Measurements from ENCODE around the gene POLA2. TPM values are rescaled to one million over a fixed set of nuclear protein-coding genes. Genes with fewer than 3 reads are reported as not detected.

POLA2 gene
- total RNA-seq, 1 experiment from 2014 or later: 37.7 TPM

- Histone ChIP-seq H3K9ac (ENCODE audit: extremely low read depth, insufficient read length, low read length) (no peak overlapping the region), H4K5ac (ENCODE audit: insufficient read length, low read depth, low read length) (no peak overlapping the region)
- no peaks in the 10 kb centered on the region for H3K27me3 Mint-ChIP-seq (ENCODE audit: low read depth)
These were observed 36.4 kb downstream of the POLA2 start for GRCh38 chr11:65298131-65298535.

More at GRCh38 chr11:65298131-65298535, 36.4 kb downstream of the POLA2 start:
- H3K23ac ChIP-seq (ENCODE audit: insufficient read length, low read depth, low read length): no peak overlapping the region
- Mint-ChIP-seq H3K4me3 (no peak overlapping the region), H3K27ac (no peak overlapping the region; a peak in 1 of 7 replicates), H3K9me3 (no peaks in the 10 kb centered on the region), H3K36me3 (ENCODE audit: insufficient read depth in 1 of 3, low read depth in 3 of 3) (peaks cover 26 to 65% (median 54%) of the 10 kb centered on the region in 3 experiments; a peak in 6 of 7 replicates), H3K4me1 (peaks cover 13 to 21% of the 10 kb centered on the region in 2 experiments)
- no peaks in the 10 kb centered on the region for H3K27me3 ChIP-seq (ENCODE audit: insufficient read depth, low read length)
- H3K23me2 ChIP-seq (ENCODE audit: insufficient read length, low read depth, low read length, poor library complexity, severe bottlenecking): no peaks in the 10 kb centered on the region
- H2BK5ac ChIP-seq (ENCODE audit: insufficient read length, low read length): no peak overlapping the region
- H2BK12ac ChIP-seq (ENCODE audit: insufficient read length, low read depth, low read length): no peak overlapping the region
- no CpG with 5 or more reads among the region's 8 CpGs for WGBS (ENCODE audit: extremely low coverage, insufficient read length, low lambda C conversion rate)
- H3K9me3 ChIP-seq (ENCODE audit: control insufficient read depth, low read depth, low read length): no peaks in the 10 kb centered on the region
- no peak overlapping the region for H3K14ac ChIP-seq (ENCODE audit: insufficient read depth, low read length)
- no peak overlapping the region for H3K18ac ChIP-seq (ENCODE audit: insufficient read length, low read depth, low read length)
- no peak overlapping the region for H2BK120ac ChIP-seq (ENCODE audit: low read depth, low read length, poor library complexity, severe bottlenecking)
- no peak overlapping the region for H3K27ac ChIP-seq (ENCODE audit: insufficient read length, low read depth, low read length)
- H3K79me1 ChIP-seq (ENCODE audit: insufficient read depth, low read depth, low read length, poor library complexity, severe bottlenecking): no peaks in the 10 kb centered on the region
- H3K79me2 ChIP-seq (ENCODE audit: insufficient read depth, low read length): no peaks in the 10 kb centered on the region
- no peak overlapping the region for H4K91ac ChIP-seq (ENCODE audit: insufficient read length, low read depth, low read length)
- DNase-seq: no peak
- H3T11ph ChIP-seq (ENCODE audit: low read length): no peak overlapping the region
- TF ChIP-seq CTCF (conservative IDR thresholded peaks at IDR 0.05): no peak
- no peak overlapping the region for H2BK20ac ChIP-seq (ENCODE audit: low read depth, low read length, poor library complexity, severe bottlenecking)
- H2BK15ac ChIP-seq (ENCODE audit: low read depth, low read length): no peak overlapping the region
- no peak overlapping the region for H3K56ac ChIP-seq (ENCODE audit: insufficient read length, low read depth, low read length)
- no peak overlapping the region for H2AFZ ChIP-seq (ENCODE audit: low read length)
- no peaks in the 10 kb centered on the region for H4K20me1 ChIP-seq (ENCODE audit: control insufficient read depth, insufficient read depth, insufficient read length)
- H3K4ac ChIP-seq (ENCODE audit: low read depth, low read length): no peak overlapping the region
- no peak overlapping the region for H3K4me2 ChIP-seq (ENCODE audit: insufficient read depth, insufficient read length, low read length)
- no peak overlapping the region for H2AK5ac ChIP-seq (ENCODE audit: insufficient read length, low read length)
- H3K4me1 ChIP-seq (ENCODE audit: insufficient read depth, low read length): no peaks in the 10 kb centered on the region
- H4K8ac ChIP-seq (replicated peaks; ENCODE audit: insufficient read length, low read depth, low read length): no peak overlapping the region

Measured in H9 (cell line).